PC-9 (cell line): ENCODE measurements around the gene EBPL.

ENCODE experiments used
- EZH2 ChIP-seq: fragments of 200-600 bp; sonication (generic); IDR thresholded peaks from 2 replicates; pipeline ENCODE4 v1.8.0; 2017; ENCODE audit warnings: antibody characterized with exemption, low read depth
- TF ChIP-seq, protein P1 (sequence below): fragments of 200-600 bp; sonication (generic); conservative IDR thresholded peaks from 2 replicates; pipeline ENCODE4 v1.6.1; 2017; ENCODE audit warnings: mixed run types, antibody characterized with exemption, mild to moderate bottlenecking, moderate library complexity

DNA sequence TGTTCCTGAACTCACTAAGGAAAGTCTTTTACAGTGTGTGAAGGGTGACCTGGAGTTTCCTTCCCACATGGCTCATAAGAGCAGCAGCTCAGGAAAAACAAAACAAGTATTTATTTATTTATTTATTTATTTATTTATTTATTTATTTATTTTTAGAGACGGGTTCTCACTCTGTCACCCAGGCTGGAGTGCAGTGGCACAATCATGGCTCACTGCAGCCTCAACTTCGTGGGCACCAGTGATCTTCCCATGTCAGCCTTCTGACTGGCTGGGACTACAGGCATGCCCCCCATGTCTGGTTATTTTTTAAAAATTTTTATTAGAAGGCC, 52.6 kb downstream of the EBPL start:
- TF ChIP-seq, protein P1, sequence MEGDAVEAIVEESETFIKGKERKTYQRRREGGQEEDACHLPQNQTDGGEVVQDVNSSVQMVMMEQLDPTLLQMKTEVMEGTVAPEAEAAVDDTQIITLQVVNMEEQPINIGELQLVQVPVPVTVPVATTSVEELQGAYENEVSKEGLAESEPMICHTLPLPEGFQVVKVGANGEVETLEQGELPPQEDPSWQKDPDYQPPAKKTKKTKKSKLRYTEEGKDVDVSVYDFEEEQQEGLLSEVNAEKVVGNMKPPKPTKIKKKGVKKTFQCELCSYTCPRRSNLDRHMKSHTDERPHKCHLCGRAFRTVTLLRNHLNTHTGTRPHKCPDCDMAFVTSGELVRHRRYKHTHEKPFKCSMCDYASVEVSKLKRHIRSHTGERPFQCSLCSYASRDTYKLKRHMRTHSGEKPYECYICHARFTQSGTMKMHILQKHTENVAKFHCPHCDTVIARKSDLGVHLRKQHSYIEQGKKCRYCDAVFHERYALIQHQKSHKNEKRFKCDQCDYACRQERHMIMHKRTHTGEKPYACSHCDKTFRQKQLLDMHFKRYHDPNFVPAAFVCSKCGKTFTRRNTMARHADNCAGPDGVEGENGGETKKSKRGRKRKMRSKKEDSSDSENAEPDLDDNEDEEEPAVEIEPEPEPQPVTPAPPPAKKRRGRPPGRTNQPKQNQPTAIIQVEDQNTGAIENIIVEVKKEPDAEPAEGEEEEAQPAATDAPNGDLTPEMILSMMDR, result no peak
- no peak for TF ChIP-seq EZH2
